ENCODE data around the gene NOLC1. TPM values are rescaled to one million over a fixed set of nuclear protein-coding genes. Genes with fewer than 3 reads are reported as not detected.

Gene NOLC1
- total RNA-seq (16.5 and 23.4 TPM in 2 replicates), polyA plus RNA-seq (64.7 and 105 TPM in 2 replicates), polyA minus RNA-seq (ENCODE audit: low replicate concordance) (3.0 and 19.3 TPM in 2 replicates)
- polyA plus RNA-seq (2012): 34.1 and 48.1 TPM in 2 replicates

- Histone ChIP-seq H3K9me3 (ENCODE audit: control insufficient read depth, insufficient read depth, low read depth, low read length) (no peaks in the 10 kb centered on the region), H3K4me2 (ENCODE audit: extremely low read depth, insufficient read depth, low read length) (peak within 1 kb of the TSS; percentile 95), H3K79me2 (ENCODE audit: control insufficient read depth, insufficient read depth, low read length) (peaks cover 45% of the 10 kb centered on the region), H3K27ac (ENCODE audit: insufficient read depth, low read length) (peak within 1 kb of the TSS; percentile 96), H4K20me1 (ENCODE audit: control insufficient read depth, extremely low read depth, insufficient read depth, low read length) (no peaks in the 10 kb centered on the region), H3K36me3 (ENCODE audit: control insufficient read depth, insufficient read depth, low read length) (peaks cover 24% of the 10 kb centered on the region), H3K4me3 (replicated peaks in 1 of 4; ENCODE audit: control extremely low read depth in 1 of 4, insufficient read depth in 1 of 4, low read depth in 3 of 4, low read length in 4 of 4) (peak within 1 kb of the TSS; percentile 79 to 100 (median 86)), H3K9ac (ENCODE audit: insufficient read depth, low read length) (peak within 1 kb of the TSS; percentile 90), H2AFZ (ENCODE audit: low read length) (peak within 1 kb of the TSS; percentile 63), H3K4me1 (ENCODE audit: control insufficient read depth, extremely low read depth, insufficient read depth, low read length) (peaks cover 7% of the 10 kb centered on the region), H3K27me3 (ENCODE audit: control insufficient read depth, insufficient read depth, low read length) (no peaks in the 10 kb centered on the region)
- TF ChIP-seq, protein P1, sequence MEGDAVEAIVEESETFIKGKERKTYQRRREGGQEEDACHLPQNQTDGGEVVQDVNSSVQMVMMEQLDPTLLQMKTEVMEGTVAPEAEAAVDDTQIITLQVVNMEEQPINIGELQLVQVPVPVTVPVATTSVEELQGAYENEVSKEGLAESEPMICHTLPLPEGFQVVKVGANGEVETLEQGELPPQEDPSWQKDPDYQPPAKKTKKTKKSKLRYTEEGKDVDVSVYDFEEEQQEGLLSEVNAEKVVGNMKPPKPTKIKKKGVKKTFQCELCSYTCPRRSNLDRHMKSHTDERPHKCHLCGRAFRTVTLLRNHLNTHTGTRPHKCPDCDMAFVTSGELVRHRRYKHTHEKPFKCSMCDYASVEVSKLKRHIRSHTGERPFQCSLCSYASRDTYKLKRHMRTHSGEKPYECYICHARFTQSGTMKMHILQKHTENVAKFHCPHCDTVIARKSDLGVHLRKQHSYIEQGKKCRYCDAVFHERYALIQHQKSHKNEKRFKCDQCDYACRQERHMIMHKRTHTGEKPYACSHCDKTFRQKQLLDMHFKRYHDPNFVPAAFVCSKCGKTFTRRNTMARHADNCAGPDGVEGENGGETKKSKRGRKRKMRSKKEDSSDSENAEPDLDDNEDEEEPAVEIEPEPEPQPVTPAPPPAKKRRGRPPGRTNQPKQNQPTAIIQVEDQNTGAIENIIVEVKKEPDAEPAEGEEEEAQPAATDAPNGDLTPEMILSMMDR (conservative IDR thresholded peaks at IDR 0.05 in 1 of 2, IDR thresholded peaks at IDR 0.05 in 1 of 2; ENCODE audit: low read depth in 1 of 2, low read length in 2 of 2): no peak
- TF ChIP-seq EZH2 (IDR thresholded peaks at IDR 0.05; ENCODE audit: low read length, missing control alignments): no peak
- DNase-seq (ENCODE audit: low read depth in 2 of 2): peak; percentile 99
Measured at GRCh38 chr10:102151774-102152544, at the start of gene NOLC1. TSS of gene NOLC1 (plus strand) at chr10:102152389. CDS start at chr10:102152411, 22 bp downstream.

GRCh38 chr10:102102421-102102820 lies 49.8 kb upstream of the NOLC1 start:
- Histone ChIP-seq H3K4me3 (replicated peaks in 1 of 4; ENCODE audit: control extremely low read depth in 1 of 4, insufficient read depth in 1 of 4, low read depth in 3 of 4, low read length in 4 of 4) (no peak overlapping the region), H3K4me1 (ENCODE audit: control insufficient read depth, extremely low read depth, insufficient read depth, low read length) (no peaks in the 10 kb centered on the region), H3K4me2 (ENCODE audit: extremely low read depth, insufficient read depth, low read length) (no peak overlapping the region), H3K9me3 (ENCODE audit: control insufficient read depth, insufficient read depth, low read depth, low read length) (no peaks in the 10 kb centered on the region), H3K27me3 (ENCODE audit: control insufficient read depth, insufficient read depth, low read length) (no peaks in the 10 kb centered on the region), H2AFZ (ENCODE audit: low read length) (no peak overlapping the region), H3K27ac (ENCODE audit: insufficient read depth, low read length) (no peak overlapping the region), H3K79me2 (ENCODE audit: control insufficient read depth, insufficient read depth, low read length) (no peaks in the 10 kb centered on the region), H3K9ac (ENCODE audit: insufficient read depth, low read length) (no peak overlapping the region), H3K36me3 (ENCODE audit: control insufficient read depth, insufficient read depth, low read length) (peaks cover 8% of the 10 kb centered on the region), H4K20me1 (ENCODE audit: control insufficient read depth, extremely low read depth, insufficient read depth, low read length) (no peaks in the 10 kb centered on the region)
- TF ChIP-seq, protein P1 (conservative IDR thresholded peaks at IDR 0.05 in 1 of 2, IDR thresholded peaks at IDR 0.05 in 1 of 2; ENCODE audit: low read depth in 1 of 2, low read length in 2 of 2): no peak
- no peak for TF ChIP-seq EZH2 (IDR thresholded peaks at IDR 0.05; ENCODE audit: low read length, missing control alignments)
- no peak for DNase-seq (ENCODE audit: low read depth in 2 of 2)

DNA sequence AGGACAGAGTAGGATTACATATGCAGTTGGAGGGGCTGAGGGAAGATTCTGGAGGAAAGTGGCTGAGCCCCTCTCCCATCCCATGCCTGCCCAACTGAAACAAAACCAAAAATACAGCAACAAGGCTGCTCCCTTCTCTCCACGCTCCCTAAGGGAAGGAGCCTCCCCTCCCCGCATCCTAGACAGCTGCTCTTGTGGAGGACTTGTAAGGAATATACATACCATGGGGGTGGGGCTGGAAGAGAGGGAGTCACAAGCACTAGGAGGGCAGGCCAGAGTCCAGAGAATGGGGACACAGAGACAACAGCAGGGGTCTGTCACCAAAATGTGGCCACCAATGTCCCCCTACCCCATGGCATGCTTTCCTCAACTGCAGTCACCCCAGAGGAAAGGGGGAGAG lies 45.2 kb upstream of the NOLC1 start:
- Histone ChIP-seq H3K9ac (ENCODE audit: insufficient read depth, low read length) (no peak overlapping the region), H3K79me2 (ENCODE audit: control insufficient read depth, insufficient read depth, low read length) (peaks cover 10% of the 10 kb centered on the region), H2AFZ (ENCODE audit: low read length) (no peak overlapping the region), H3K27me3 (ENCODE audit: control insufficient read depth, insufficient read depth, low read length) (no peaks in the 10 kb centered on the region), H3K4me1 (ENCODE audit: control insufficient read depth, extremely low read depth, insufficient read depth, low read length) (no peaks in the 10 kb centered on the region), H4K20me1 (ENCODE audit: control insufficient read depth, extremely low read depth, insufficient read depth, low read length) (no peaks in the 10 kb centered on the region), H3K9me3 (ENCODE audit: control insufficient read depth, insufficient read depth, low read depth, low read length) (no peaks in the 10 kb centered on the region), H3K36me3 (ENCODE audit: control insufficient read depth, insufficient read depth, low read length) (peaks cover 39% of the 10 kb centered on the region), H3K4me2 (ENCODE audit: extremely low read depth, insufficient read depth, low read length) (no peak overlapping the region), H3K27ac (ENCODE audit: insufficient read depth, low read length) (no peak overlapping the region), H3K4me3 (replicated peaks in 1 of 4; ENCODE audit: control extremely low read depth in 1 of 4, insufficient read depth in 1 of 4, low read depth in 3 of 4, low read length in 4 of 4) (no peak overlapping the region)
- TF ChIP-seq EZH2 (IDR thresholded peaks at IDR 0.05; ENCODE audit: low read length, missing control alignments): no peak
- TF ChIP-seq, protein P1 (conservative IDR thresholded peaks at IDR 0.05 in 1 of 2, IDR thresholded peaks at IDR 0.05 in 1 of 2; ENCODE audit: low read depth in 1 of 2, low read length in 2 of 2): no peak
- no peak for DNase-seq (ENCODE audit: low read depth in 2 of 2)
